NK-92 (cell line): ENCODE results near the gene MMP2.

Source experiments
- DNase-seq: peaks from one replicate; lab custom pipeline; 2025; ENCODE audit not compliant: unreplicated experiment; lab: John Stamatoyannopoulos, UW

The MMP2 gene

DNA sequence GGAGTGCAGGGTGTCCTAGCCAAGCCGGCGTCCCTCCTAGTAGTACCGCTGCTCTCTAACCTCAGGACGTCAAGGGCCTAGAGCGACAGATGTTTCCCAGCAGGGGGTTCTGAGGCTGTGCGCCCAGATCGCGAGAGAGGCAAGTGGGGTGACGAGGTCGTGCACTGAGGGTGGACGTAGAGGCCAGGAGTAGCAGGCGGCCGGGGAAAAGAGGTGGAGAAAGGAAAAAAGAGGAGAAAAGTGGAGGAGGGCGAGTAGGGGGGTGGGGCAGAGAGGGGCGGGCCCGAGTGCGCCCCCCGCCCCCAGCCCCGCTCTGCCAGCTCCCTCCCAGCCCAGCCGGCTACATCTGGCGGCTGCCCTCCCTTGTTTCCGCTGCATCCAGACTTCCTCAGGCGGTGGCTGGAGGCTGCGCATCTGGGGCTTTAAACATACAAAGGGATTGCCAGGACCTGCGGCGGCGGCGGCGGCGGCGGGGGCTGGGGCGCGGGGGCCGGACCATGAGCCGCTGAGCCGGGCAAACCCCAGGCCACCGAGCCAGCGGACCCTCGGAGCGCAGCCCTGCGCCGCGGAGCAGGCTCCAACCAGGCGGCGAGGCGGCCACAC, at the start of gene MMP2:
Gene MMP2 (plus strand): TSS at position 372 of the 603 bp plus-strand sequence. CDS start 282 bp downstream, outside the sequence.
- no peak for DNase-seq

DNA sequence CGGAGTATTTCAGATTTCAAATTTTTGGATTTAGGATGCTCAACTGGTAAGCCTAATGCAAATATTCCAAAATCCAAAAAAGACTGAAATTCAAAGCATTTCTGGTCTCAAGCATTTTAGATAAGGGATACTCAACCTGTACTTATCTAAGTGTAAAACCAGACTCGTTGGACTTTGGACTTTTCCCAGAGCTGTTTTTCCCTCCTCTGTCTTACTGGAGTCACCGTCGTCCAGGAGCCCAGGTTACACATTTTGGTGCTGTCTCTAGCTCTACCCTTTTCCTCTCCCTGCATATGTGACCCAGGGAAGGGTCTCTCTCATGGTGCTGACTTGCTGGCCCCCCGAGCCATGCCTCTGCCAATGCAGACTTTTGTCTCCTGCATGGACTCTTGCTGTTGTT, 46.0 kb upstream of the MMP2 start:
- DNase-seq, result no peak

DNA sequence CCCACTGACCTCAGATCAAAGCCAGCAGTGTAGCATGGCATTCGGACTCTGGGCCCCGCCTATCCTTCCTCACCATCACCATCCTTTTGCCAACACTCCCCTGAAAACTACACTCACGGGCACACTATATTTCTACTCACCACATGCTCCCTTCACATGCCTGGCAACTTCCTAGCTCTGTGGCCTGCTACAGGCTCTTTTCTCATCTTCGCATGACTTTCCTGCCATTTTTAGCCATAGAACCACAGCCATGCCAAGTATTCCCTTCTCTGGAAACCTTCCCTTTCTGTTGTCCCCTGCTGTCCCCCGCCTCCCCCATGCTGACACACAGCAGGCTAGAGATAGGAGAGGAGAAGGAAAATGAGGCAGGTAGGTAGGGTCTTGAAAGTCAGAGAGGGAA, 45.5 kb upstream of the MMP2 start:
- no peak for DNase-seq

DNA sequence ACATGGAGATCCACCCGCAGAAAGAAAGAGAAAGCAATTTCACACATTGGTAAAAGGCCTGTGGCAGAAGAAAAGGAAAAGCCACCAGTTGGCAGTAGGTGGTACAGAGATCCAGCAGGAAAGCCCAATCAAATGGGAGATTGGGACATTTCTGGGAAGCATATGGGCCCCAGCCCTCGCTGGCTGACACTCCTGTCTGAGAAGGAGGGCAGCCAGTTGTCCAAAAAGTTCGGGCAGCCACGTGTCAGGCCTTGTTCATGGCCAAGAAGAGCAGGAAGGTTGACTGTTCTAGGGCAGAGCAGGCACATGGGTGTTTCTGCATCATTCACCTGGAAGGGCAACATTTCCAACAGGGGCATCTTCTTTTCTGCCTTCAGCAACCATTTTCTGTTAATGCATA, 45.0 kb upstream of the MMP2 start:
- DNase-seq, result no peak

DNA sequence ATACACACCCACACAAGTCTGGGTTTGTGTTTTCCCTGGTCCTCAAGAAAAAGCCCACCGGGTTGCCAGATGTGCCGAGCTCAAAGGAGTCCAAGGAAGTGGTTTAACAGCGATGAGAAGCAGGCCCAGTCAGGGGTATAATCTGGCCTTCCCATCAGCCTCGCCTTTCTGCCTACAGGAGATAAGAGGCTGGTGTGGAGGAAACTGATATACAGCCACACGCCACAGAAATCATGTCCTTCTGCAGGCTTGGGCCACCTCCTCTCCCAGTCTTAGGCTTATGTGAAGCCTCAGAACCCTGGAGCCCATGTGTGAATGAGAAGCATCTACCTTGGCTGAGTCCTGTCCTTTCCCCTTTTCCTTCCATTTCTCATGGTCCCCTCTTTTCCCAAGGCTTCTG, 43.6 kb upstream of the MMP2 start:
- DNase-seq, result no peak

DNA sequence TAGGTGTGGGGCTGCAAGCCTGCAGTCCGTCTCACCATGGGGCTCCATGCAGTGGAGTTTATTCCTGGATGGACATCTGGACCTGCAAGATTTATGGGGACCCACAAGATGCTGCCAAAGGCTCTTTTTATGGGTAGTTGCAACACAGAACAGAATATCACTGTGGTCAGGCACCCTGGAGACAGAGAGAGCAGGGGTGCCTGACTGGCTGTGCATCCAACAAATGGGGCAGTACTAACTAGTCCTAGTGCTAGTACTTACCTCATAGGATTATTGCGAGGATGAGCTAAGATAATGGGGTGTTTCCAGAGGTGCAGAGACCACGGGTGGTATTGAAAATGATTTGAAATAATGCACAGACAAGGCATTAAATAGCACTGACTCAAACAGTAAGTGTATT, 42.4 kb upstream of the MMP2 start:
- DNase-seq, result no peak

DNA sequence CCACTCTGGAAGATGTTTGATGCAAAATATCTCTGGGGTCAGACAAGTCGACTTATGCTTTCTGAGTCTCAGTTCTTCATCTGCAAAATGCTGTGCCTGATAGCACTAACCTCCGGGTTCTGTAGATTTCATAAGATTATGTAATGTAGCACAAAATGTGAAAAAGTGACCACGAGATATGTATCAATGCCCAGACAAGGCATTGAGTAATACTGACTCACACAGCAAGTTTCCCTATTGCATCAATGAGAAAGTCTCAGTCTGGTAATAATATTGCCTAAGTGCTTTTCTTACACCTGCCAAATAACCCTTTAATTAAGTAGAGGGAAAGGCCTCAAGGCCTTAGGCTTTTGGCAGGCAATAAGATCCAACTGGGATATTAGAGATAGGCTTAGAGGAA, 41.4 kb upstream of the MMP2 start:
- no peak for DNase-seq

DNA sequence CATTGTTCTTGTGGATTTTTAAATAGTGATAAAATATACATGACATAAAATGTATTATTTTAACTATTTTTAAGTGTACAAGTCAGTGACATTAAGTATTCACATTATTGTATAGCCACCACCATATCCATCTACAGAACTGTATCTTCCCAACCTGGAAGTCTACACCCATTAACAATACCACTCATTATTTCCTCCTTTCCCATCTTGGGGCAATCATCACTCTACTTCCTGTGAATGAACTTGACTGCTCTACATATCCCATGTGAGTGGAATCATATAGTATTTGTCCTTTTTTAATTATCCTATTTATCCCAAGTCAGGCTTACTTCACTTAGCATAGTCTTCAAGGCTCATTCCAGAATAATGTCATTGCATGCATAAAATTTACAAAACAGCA, 40.7 kb upstream of the MMP2 start:
- DNase-seq, result no peak

DNA sequence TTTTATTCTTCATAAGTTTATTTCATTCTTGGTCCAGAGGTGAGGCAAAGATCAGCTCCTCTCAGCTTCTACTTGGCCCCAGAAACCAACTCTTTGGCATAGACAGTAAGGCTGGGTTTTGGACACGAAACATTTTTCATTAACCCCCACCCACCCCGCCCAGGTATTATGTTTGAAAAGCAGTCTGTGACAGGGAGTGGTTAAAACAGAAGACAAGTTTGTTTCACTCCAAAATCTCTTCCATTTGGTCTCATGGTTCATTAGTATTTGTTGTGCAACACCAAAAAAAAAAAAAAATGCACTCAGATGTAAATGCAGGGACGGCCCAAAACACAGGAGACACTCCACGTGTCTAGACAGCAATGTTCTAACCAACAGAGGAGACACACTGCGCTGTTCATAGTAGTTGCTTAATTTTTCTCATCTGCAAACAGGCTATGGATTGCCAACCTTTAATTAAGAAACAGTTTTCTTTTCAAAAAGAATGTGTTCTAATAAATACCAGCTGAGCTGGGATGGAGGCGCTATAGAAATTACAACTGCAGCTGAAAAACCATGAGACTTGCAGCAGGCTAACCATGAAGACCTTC, 39.8 kb upstream of the MMP2 start:
- no peak for DNase-seq

DNA sequence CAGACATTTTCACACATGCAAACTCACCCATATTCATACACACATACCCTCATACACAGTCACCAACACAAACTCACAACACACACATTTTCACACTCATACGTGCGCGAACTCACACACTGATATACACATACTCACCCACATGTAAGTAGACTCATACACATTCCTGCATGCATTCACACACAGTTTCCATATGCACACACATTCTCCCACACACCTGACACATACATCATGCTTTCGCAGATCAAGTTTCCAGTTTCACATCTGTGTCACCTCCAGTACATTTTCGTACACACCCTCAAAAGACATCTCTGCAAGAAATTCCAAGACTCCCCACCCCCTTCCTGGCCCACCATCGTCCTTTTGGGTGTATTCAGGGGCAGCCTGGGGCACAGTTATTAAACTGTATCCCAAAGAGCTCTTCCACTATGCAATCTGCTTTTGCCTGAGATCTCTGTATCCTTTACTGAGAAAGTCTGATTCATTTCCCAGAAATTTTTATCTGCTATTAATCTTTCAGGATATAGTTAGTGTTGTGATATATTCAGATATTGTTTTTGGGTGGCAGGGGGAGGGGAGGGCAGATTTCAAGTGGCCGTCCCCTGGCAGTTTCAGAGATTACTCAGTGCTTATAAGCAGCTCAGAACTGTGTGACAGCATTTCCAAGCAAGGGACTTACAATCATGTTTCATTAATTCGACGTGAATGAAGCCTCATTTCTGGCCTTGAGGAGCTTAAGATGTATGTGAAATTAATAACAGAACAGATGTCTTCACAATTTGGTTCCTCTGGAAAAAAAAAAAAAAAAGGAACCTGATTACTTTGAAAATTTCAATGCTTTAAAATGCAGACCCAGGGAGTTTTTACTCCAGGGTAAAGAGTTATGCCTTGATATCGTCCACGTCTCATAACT, 35.3 kb upstream of the MMP2 start:
- no peak for DNase-seq

DNA sequence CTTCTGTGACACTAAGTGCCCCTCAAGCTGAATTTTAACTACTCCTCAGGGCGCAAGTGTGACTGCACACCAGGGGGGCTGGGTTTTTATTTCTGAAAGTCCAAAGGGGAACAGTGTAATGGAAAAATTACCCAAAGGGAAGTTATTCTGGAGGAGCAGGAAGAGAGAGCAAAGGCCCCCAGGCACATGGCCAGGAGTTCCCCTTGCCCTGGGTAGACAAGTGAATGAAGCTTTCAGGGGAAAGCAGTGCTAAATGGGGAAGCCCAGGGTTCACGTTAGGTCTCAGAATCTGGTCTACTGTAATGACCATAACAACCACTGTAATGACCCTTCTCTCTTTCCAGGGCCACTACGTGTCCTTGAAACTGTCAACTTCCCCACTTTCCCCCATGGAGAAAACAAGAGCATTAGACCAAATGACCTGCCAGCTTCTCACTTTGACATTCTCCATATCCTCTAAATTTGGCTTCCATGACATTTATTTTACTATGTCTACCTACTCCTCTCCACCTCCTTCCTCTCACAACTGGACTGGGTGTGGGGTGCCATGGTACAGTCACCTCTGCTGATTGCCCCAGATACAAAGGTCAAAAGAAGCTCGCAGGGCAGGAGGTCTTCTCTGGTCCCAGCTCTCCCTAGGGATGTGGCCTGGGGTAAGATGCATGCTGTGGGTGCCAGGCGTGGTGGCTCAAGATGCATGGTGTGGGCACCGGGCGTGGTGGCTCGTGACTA, 34.1 kb upstream of the MMP2 start:
- DNase-seq, result no peak

DNA sequence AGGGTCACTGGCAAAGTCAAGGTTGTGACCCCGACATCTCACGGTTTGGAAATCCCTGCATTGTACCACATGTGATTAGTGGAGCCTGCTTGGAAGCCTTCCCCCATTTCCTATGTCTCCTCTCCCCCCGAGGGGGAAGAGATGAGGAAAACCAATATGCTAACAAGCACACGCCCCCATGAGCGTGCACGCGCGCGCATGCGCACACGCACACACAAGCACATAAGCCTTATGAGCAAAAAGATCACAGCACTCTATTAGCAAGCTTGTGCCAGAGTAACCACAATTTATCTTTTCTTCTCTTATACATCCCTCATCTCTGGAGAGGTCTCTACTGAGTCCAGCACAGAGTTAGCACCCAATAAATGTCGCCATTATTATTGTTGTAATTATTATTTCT, 31.8 kb upstream of the MMP2 start:
- no peak for DNase-seq

DNA sequence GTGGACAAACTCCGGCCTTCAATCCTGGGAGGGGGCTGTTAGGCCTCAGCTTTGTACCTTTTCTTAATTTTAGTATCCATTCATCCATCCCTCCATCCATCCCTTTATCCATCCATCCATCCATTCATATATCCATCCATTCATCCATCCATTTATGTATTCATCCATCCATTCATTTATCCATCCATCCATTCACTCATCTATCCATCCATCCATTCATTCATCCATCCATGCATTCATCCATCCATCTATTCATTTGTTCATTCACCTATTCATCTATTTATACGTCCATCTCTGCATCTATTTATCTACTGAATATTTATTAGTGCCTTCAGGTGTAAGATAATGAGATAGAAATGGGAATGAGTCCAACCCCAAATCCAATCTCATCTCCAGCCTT, 26.0 kb upstream of the MMP2 start:
- no peak for DNase-seq

DNA sequence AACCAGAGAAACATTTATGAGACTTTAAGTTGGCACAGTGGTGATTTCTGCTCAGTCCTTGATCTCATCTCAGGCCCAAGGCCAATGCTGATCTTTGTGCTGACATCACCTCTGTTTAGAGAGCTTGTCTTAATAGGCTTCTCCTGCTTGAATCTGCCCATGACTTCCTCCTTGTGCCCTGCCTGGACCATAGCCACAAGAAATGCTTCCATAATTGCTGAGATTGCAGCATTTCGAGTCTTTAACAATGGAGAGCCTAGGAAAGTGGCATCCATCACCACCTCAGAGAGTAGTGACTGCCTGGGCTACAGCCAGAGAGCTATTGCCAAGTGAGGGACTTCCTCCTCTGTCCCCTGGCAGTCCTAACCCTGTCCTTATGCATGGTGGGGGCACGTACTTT, 25.1 kb upstream of the MMP2 start:
- DNase-seq, result no peak

DNA sequence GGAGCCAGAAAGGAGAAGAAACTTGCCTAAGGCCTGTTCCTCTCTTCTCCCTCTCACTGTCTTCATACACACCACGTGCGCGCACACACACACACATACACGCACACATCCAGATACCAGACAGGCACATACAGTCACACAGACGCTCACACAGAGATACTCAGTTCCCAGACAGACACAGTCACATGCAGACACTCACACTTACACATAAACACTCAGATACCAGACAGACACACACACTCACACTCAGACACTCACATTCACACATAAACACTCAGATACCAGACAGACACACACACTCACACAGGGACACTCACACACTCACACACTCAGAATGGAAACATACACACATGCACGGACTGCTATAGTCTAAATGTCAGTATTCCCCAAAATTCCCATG, 24.1 kb upstream of the MMP2 start:
- no peak for DNase-seq

DNA sequence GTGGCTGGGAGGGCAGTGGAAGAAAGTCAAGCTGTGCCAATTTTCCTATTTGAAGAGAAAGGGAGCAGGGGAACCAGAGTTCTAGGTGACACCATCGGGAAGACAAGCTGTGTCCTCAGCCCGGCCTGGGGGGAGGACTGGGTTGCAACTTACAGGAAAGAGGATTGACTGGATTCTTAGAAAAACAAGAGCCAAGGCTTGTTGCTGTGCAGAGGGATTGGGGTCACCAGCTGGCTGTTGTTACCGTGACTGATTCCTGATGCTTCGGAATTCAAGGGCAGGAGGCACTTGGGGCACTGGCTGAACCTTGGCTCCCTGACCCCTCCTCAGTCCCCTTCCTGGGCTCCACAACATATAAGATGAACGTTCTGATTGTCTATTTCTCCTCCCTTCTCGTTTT, 16.8 kb upstream of the MMP2 start:
- DNase-seq, result no peak

DNA sequence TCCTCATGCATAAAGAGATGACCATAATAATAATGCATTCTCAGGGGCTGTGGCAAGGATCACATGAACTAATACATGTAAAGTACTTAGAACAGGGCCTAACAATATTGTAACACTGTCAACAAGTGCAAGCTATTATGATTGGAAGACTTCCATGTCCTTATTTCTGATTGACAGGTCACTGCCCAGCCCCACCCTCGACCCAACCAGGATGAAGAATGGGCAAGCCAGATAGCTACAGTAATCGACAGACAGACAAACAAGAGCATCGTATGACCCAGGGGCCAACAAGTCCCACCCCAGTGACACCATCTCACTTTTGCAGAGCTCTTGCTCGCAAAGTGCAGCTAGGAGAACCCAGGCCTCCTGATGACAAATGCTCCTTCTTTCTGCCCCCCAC, 14.6 kb upstream of the MMP2 start:
- DNase-seq, result no peak

DNA sequence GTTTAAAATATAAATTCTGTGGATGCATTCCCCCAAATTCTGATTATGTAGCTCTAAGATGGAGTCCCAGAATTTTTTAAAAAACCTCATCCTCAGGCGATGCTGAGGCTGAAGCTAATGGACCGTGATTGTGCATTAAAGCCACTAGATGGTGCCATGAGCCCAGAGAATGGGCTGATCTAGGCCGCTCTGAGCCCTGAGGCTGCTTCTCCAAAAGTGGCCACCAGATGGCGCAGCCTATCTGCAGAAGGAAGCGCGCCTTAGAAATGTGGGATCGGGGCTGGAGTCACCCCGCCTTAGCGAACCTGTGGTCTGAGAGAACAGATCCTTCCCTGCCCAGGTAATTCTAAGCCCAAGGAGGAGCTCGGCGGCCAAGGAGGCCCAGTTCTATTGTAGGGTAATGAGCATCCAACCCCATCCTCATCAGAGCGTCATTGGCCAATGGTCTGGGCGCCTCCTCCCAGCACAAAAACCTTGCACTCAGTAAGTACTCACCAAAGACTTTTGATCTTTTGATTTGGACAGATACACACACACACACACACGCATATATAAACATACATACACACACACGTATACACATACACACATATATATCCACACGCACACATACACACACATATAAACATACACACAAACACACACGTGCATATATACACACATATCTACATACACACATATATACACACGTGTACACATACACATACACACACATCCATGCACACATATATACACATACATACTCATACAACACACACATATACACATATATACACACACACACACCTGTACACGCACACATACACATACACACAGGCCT, 13.7 kb upstream of the MMP2 start:
- DNase-seq, result no peak

DNA sequence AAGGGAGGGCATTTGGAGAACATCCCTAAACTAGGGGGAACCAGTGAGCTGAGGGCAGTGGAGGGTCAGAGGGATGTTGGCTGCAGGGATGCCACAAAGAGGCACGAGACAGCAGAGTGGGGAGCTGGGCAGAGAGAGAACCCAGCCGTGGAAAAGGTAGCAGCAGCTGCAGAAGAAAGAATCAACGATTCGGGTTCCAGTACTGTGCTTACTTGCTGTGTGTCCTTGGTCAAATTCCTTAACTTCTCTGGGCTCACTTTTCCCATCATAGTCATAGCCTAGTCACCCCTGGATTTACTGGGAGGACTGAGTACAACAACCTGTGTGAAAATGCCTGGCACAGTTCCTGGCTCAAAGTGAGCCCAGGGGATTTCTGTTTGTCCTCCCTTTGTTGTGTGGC, 12.8 kb upstream of the MMP2 start:
- no peak for DNase-seq

DNA sequence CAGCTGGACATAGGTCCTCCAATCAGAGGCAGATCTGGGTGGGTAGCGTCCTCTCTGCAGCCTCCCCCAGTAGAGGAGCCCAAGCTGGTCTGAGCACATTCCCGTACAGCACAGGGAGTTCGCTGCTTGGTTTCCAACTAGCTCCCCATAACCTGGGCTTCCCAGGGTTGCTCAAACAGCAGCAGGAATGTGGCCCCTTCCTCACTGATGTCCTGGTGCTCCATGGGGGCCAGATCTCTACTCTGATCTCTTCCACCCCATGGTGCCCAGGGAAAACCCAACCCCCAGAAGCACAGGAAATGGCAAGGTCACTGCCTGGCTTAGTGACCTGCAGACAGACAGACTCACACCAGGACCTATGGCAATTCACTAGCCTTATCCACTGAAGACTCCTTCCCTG, 11.1 kb upstream of the MMP2 start:
- DNase-seq, result no peak
